ENCODE measurements around the gene MED25.

Gene MED25

DNA sequence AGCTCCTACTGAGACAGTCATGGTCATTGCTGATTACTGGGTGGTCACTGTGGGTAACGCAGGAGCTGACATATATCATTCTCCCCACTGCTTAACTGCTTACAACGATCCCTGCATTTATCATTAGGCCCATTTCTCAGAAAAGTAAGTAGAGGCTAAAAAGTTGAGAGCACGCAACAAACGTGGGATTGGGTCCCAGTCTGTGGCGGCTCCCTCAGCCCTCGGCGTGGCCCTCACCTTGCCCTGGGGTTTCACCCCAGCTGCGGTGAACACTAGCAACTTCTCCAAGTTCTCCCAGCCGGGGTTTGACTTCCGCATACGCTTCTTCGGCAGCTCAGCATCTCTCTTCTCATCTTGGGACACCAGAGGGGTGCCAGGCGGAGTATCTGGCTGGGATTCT is 46.8 kb downstream of the MED25 start:
- DNase-seq = no peak
- in situ Hi-C loops (cut with MboI; ENCODE audit: low pct_unique_long_range_greater_than_20kb, low sequenced_read_pairs) = no loop called here

DNA sequence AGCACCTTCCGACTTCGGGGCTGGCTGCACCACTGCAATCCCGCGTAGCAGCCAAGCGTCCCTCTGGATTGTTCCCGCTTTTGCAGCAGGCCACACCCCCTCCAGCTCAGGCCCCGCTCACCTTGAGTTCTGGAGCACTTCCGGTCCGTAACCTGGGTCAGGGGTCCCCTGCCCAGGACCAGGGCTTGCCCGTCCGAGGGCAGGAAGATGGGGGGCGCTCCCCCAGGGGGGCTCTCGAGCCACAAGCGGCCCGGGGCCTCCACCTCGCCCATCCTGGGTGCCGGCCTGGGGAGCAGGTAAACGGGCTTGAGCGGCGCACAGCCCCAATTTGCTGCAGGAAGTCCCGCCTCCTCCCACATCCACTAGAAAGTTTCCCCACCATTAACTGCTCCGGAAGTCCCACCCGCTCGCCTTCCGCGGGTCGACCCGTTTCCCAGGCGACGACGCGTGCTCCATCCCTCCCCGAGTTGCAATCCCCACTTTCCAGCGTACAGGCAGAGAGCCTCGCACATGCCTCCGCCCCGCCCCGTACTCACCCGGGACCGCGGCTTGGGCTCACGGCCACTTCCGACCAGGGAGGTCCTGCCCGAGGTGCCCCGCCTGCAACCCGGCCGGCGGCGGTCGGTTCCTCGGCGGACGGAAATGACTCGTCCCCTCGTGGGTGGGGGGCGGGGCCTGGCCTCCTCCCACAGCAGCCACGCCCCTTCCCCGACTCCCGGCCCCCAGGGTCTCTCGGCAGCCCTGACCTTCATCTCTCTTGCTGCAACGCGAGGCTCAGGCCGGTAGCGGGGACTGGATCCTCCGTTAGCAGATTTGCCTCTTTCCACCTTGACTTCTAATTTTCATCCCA is 49.1 kb downstream of the MED25 start, which contains the start of gene PNKP:
Gene PNKP (minus strand): TSS at position 644 of the 850 bp plus-strand sequence. CDS start 372 bp downstream, at position 272.
- in situ Hi-C loops (cut with MboI; ENCODE audit: low pct_unique_long_range_greater_than_20kb, low sequenced_read_pairs) = no loop called here
- peak; percentile 95 for DNase-seq

DNA sequence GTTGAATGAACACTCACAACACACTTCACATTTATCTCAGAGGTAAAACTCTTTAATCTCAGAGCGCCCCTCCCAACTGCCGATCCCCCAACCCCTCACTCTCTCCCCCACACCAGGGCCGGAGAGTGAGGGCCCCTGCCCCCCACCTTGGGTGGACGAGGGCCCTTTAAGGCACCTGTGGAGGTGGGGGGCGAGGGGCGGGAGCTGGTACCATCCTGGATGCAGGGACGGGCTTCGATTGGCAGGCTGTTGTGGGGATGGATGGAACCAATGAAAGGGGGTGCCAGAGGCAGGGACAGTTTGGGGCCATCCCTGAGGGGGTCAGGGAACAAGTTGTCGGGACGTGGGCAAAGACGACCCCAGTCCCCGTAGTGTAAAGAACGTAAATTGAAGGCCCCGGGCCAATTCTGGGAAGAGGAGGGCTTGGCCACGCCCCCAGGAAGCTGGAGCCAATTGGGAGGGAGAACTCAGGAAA is 51.0 kb downstream of the MED25 start:
- no peak for DNase-seq
- in situ Hi-C loops (cut with MboI; ENCODE audit: low pct_unique_long_range_greater_than_20kb, low sequenced_read_pairs) = no loop called here

DNA sequence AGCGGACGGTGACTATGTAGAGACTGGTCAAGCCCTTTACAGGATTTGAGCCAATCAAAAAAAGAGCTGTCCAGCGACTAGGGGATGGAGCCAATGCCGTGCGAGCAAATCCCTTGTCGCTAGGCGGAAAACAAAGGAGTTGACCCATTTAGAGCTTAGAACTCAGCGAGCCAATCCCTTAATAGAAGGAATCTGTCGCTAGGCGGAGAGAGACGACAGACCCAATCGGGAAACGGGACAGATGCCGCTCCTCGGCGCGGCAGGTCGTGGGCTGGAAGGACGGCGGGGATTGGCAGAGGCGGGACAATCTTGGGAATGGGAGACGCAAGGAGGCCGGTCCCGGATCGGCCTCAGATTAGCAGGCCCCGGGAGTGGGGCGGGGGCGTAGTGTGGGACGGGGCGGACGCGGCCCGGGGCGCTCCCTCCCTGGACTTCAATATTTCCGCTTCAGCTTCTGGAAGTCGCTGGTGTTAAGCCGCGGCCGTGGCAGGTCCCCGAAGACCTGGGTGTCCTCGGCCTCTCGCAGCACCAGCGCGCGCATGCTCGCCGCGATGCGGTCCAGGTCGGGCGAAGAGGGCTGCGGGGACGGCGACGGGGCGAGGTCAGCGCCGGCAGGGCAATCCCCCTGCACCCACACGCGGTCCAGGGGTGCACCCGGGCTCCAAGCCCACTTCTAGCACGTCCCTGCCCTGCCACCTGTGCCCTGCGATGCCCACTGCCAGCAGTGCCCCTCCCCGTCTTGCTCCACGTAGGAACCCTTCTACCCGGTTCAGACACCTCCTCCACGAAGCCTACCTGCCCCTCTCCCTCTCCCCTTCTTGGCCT is 51.6 kb downstream of the MED25 start:
- in situ Hi-C loops (cut with MboI; ENCODE audit: low pct_unique_long_range_greater_than_20kb, low sequenced_read_pairs) = no loop called here
- peak; percentile 99 for DNase-seq

- in situ Hi-C loops (cut with MboI; ENCODE audit: low pct_unique_long_range_greater_than_20kb, low sequenced_read_pairs) = no loop called here
- DNase-seq = no peak
These were observed 52.3 kb downstream of the MED25 start for GRCh38 chr19:49870309-49870901.

DNA sequence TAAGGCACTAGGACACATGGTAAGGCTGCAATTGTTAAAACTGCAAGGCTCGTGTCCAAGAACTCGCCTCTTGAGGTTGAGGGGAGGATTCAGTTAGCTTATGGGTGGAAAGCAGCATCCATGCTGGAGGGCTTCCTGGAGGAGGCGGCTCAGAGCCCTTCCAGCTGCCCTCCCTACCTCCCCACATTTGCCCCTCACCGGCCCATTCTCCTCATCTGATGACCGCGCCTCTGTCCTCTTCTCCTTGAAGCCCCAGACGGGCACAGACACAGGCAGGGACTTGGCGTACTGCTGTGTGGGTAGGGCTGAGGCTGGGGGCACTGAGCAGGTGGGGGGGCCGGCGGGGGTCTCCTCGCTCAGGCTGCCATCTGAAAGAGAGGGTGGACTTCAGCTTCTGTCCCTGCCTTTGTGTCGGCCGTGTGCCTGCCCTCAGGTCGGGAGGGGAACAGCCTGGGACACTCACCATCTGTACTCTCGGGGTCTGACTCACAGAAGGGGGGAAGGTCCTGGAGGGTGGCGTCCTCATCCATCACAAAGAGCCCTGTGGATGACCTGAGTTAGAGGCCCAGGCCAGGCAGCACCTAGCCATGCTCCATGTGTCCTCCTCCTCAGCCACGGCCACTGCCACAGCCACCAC is 53.4 kb downstream of the MED25 start:
- DNase-seq = no peak
- in situ Hi-C loops (cut with MboI; ENCODE audit: low pct_unique_long_range_greater_than_20kb, low sequenced_read_pairs) = no loop called here

- in situ Hi-C loops (cut with MboI; ENCODE audit: low pct_unique_long_range_greater_than_20kb, low sequenced_read_pairs) = no loop called here
- DNase-seq = no peak
These were observed 54.4 kb downstream of the MED25 start for GRCh38 chr19:49872245-49873128.

- in situ Hi-C loops (cut with MboI; ENCODE audit: low pct_unique_long_range_greater_than_20kb, low sequenced_read_pairs) = no loop called here
- DNase-seq = no peak
These were observed 55.0 kb downstream of the MED25 start for GRCh38 chr19:49873129-49873521.

DNA sequence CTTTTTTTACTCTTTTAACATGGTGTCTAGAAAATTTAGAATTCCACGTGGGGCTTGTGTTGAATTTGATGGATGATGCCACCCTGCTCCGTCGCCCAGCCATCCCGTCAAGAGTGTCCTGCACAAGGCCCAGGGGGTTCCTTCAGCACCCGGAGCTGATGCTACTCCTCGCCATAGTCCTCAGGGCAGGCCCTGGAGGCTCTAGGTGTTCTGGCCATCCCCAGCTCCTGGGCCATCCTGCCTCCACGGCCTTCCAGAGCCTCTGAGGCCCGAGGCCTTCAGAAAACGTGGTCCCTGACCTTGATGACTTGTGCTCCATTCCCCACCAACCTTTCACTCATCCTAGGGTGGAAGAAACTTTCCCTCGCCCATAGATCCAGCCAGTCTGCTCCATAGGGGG is 55.7 kb downstream of the MED25 start:
- in situ Hi-C loops (cut with MboI; ENCODE audit: low pct_unique_long_range_greater_than_20kb, low sequenced_read_pairs) = no loop called here
- no peak for DNase-seq

- no peak for DNase-seq
- in situ Hi-C loops (cut with MboI; ENCODE audit: low pct_unique_long_range_greater_than_20kb, low sequenced_read_pairs) = no loop called here
These were observed 56.5 kb downstream of the MED25 start for GRCh38 chr19:49874503-49875157.

DNA sequence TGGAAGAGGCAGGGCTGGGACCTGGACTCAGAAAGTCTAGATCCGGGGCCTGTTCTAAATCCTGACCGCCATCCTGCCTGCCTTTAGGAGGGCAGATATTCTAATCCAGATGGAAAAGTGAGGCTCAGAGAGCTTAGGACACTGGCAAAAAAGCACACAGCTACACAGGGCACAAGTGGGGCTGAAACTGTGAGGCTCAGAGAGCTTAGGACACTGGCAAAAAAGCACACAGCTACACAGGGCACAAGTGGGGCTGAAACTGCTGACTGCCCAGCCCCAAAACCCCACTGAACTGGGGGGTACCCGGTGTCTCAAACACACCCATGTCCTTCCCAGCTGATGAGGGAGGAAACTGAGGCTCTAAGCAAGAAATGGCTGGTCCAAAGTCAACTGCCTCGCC is 57.1 kb downstream of the MED25 start:
- in situ Hi-C loops (cut with MboI; ENCODE audit: low pct_unique_long_range_greater_than_20kb, low sequenced_read_pairs) = no loop called here

DNA sequence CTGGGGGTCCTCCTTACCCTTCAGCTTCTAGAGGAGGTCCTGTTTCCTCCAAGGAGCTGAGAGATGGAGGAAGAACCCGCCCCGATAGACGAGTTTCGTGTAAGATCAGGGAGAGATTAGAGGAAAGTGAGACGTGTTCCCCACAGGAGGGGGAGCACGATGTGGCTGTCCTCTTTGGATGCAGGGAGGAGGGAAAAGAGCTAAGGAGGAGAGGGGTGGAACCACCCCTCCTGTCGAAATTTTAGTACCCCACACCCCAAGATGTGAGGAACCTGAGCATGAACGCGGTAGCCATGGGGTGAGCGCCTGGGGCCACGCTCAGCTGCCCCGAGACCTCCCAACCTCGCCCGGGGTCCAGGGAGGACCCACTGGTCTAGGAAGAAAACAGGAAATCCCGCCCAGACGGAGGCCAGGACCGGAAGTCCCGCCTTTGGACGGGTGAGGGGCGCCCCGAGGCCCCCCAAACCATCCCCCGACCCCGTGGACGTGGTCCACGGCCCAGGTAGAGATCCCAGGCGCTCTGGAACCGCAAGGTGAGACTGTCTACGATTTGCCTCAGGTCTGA is 57.9 kb downstream of the MED25 start:
- in situ Hi-C loops (cut with MboI; ENCODE audit: low pct_unique_long_range_greater_than_20kb, low sequenced_read_pairs) = no loop called here

More for the DNA sequence above, 57.1 kb downstream of the MED25 start:
- DNase-seq = no peak

DNA sequence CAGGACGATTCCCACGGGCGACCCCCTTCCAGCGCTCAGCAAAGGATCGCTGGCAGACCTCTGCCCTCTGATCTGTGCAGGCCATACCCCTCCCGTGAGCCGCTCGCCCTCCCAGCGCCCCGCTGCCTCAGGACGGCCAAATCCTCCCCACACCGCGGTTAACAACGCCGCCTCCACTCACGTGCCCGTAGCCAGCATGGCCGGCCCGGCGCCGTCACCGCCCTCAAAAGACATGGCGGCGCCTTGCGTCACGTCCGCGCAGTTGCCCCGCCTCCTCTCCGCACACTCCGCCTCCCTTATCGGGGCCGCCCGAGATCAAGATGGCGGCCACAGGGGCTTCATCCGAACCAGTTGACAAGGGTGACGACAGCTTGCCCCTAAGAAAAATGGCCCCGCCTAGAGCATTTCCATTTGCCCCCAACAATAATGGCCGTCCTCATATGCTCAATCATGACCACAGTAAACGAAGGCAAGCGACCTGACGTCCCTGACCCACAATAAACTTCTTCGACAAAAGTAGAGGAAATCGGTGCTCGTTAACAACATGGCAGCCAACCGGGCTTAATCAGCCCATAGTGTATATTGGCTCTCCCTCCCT is 58.4 kb downstream of the MED25 start:
- peak; percentile 100 for DNase-seq
- in situ Hi-C loops (cut with MboI; ENCODE audit: low pct_unique_long_range_greater_than_20kb, low sequenced_read_pairs) = no loop called here

More for the DNA sequence above, 57.9 kb downstream of the MED25 start:
- peak; percentile 71 for DNase-seq

- in situ Hi-C loops (cut with MboI; ENCODE audit: low pct_unique_long_range_greater_than_20kb, low sequenced_read_pairs) = no loop called here
- DNase-seq = peak; percentile 100
These were observed 59.2 kb downstream of the MED25 start, which contains the start of the genes AKT1S1 and TBC1D17 for GRCh38 chr19:49877020-49877878. TSS of gene AKT1S1 (minus strand) at chr19:49877355. CDS start at chr19:49873295, 4,060 bp downstream. TSS of gene TBC1D17 (plus strand) at chr19:49877702. CDS start at chr19:49877724, 22 bp downstream.

DNA sequence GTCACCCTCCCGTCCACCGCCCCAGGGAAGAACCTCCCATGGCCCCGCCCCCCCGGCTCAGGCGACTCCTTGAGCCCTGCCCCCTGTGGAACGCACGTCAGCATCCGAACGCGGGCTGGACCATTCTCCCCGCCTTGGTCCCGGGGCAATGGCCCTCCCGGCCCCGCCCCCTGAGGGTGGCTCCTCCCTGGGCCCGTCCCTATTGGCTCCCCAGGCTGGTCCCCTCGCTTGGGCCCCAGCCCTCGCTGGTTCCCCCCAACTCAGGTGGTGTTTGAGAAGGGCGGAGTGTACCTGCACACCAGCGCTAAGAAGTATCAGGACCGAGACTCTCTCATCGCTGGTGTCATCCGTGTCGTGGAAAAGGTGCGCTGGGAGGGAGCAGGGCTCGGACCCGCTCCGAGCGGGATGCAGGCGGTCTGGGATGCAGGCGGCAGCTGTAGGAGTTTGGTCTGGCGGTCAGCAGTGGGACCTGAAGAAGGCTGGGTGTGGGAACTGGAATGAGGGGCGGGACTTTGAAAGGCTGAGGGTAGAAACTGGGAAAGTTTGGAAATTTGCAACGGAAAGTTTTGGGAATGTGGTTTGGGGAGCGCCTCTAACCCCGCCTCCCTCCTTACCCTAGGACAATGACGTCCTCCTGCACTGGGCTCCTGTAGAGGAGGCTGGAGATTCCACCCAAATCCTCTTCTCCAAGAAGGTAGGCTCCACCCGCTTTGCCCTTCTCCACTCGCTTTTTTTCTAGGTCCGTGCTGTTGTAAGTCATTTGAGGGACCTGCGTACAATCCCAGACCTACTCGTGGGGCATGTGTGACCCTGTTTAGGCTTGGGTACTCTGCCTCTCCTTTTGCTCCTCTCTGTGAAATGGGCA is 60.0 kb downstream of the MED25 start:
- in situ Hi-C loops (cut with MboI; ENCODE audit: low pct_unique_long_range_greater_than_20kb, low sequenced_read_pairs) = no loop called here
- peak; percentile 91 for DNase-seq
